Right forelimb (tissue), 1 donor: ENCODE measurements around the gene SHROOM1.
"Not testable (repeated sequence)": the region's sequence is repeated elsewhere in the genome, so short reads cannot be mapped to it uniquely, and the experiment has no call there.

Experiments used
- DNase-seq: peaks from one replicate; pipeline ENCODE4 v3.0.0-alpha.2; 2018

SHROOM1 gene, protein sequence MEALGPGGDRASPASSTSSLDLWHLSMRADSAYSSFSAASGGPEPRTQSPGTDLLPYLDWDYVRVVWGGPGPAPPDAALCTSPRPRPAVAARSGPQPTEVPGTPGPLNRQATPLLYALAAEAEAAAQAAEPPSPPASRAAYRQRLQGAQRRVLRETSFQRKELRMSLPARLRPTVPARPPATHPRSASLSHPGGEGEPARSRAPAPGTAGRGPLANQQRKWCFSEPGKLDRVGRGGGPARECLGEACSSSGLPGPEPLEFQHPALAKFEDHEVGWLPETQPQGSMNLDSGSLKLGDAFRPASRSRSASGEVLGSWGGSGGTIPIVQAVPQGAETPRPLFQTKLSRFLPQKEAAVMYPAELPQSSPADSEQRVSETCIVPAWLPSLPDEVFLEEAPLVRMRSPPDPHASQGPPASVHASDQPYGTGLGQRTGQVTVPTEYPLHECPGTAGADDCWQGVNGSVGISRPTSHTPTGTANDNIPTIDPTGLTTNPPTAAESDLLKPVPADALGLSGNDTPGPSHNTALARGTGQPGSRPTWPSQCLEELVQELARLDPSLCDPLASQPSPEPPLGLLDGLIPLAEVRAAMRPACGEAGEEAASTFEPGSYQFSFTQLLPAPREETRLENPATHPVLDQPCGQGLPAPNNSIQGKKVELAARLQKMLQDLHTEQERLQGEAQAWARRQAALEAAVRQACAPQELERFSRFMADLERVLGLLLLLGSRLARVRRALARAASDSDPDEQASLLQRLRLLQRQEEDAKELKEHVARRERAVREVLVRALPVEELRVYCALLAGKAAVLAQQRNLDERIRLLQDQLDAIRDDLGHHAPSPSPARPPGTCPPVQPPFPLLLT

DNA sequence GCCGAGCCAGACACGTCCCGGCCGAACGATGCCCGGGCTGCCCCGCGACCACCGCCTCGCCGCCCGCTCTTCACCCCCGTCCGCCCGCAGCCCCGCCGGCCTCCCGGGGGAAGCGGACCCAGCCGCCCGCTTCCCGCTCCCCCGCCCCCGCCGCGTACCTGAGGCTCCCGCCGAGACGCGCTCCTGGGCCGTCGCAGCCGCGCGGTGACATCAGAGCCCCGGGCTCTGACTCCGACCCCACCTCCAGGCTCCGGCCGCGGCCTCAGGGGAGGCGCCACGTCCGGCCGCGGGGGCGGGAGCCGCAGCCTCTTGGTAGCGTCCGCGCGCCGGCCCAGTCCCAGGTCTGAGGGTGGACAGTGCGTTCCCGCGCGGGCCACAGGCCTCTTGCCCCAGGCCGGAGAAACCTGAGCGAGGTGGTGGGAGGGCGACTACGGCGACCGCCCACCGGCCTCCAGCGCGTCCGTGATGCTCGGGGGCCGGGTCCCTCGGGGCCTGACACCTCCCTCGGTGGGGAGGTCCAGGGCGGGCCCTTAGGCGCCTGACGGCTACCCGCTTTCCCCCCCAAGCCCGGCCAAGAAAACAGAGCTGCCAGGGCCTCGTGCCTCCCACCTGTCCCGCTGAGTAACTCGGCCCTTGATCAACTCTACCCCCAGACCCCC is at the start of gene SHROOM1:
SHROOM1 (minus strand) TSS at position 212 of the 659 bp plus-strand sequence. CDS start 4,507 bp downstream, outside the sequence.
- peak; percentile 53 for DNase-seq

DNA sequence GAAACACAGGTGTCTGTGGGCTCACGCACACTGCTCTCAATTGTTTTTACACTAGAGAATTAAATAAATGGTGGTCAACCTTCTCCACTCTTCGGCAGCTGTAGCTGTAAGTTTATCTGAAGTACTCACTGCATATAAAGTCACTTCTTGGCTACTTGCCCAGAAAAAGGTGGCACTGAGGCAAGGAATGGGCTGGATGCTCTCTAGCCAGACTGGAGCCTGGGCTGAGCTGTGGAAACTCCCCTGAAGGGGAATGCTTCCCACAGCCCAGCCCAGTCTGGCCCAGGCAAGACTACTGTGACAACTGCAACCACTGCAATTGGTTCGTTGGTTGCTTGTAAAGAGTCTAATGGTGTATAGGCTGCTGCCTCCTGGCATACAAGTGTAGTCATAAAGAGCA is 47.5 kb upstream of the SHROOM1 start:
- no peak for DNase-seq

DNA sequence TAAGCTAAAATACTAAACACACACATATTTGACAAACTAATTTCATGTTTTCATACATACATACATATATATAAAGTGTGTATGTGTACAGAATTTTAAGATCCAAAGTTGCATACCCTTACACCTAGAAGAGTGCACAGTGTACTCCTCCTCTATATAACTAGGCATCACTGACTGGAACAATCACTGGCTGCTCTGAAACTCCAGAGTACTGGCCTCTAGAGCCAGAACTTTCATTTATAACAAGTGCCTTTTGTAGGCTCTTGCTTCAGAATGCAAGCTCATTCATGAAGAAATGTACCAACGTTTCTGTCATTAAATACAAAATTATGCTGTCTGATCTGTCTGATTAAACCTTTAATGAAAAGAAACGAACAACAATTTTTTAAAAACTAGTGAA is 47.0 kb upstream of the SHROOM1 start:
- no peak for DNase-seq

DNA sequence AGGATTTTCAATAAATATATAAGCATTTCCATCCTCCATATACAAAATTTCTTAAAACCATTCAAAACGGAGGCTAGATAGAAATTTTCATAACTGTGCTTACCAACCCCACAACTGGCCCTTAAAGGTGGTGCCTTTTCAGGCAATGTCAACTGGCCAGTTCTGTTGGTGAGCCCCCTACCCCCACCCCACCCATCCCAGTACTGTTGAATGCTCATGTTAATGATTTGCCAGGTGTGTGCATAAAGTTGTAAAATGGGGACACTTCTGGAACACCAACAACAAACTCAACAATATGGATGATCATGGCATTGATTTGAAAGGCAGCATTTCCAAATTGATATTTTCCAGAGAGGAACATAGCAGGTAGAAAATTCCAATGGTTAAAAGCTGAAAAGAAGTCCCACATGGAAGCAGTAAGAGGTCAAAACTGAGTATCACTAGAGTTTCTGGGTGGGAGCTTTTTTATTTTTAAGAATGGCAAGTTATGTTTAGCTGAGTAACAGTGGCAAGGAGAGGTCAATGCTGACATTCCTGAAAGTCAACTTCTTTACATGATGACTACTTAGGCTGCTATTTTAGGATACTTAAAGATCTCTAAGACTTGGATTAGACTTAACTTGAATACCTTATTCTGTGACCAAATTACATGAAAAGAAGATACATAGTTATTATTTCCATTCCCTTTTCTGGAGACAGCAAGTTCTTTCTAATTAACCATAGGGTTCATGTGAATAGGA is 45.7 kb upstream of the SHROOM1 start:
- no peak for DNase-seq

DNA sequence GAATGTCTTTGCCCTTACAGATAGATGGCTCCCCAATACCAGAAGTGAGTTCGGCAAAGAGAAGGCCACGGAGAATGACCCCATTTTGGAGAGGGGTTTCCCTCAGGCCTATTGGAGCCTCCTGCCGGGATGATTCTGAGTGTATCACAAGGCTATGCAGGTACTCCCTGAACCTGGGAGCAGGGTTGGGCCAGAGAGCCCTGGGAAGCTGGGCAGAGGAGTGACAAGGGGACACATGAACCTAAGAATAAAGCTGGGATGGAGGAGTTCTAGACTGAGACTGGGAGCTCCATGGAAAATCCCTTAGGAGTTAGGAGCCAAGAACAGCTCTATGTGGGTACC is 43.5 kb upstream of the SHROOM1 start:
- DNase-seq = no peak

DNA sequence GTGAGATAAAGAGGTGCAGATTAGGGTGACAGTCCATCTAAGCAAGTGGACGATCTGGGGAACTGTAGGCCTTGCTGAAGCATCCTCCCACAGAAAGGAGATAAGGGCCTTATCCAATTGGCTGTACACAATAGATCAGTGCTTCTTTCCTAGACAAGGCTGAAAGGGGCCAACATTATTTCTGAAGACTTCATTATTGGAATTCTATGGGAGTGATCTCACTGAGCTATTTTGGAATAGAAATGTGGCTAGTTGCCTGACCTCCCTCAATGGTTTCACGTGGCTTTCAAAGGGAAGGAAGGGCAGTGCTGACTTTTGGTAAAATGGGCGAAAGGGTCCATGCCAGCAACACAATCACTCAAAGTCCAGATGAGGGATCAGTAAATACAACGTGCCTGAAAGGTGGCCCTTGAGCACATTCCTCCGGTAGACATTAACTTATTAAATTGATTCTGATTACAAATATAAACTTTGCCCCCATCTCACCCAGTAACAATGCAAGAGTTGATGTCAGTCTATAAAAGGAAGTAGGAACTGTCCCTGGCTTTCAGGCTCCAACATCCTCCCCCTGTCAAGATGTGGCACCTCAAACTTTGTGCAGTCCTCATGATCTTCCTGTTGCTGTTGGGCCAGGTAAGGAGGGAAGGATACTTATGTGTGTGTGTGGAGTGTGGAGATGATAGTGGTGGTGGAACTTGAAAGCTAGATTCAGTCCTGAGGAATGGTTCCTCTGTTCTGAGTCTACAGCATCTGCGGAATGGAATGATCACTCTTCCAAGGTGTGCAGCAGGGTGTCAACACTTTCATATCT is 42.9 kb upstream of the SHROOM1 start, which contains the start of gene LEAP2:
LEAP2 (plus strand) TSS at position 550 of the 811 bp plus-strand sequence; CDS start at position 577, 27 bp downstream.
- no peak for DNase-seq

DNA sequence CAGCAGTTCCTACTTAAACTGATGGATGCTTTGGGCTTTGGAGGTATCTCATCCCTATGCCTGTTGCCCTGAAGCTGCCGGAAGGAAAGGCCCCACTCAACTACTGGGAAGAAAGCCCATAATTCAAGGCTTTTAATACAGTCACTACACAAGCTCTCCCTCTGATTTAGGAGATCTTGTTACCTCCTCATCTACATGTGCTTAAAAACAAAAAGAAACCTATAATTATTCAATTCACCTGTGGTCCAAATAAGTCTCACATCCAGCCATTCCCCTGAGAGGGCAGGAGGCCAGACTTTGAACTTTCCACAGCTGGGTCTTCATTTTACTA is 42.3 kb upstream of the SHROOM1 start:
- DNase-seq = no peak

DNA sequence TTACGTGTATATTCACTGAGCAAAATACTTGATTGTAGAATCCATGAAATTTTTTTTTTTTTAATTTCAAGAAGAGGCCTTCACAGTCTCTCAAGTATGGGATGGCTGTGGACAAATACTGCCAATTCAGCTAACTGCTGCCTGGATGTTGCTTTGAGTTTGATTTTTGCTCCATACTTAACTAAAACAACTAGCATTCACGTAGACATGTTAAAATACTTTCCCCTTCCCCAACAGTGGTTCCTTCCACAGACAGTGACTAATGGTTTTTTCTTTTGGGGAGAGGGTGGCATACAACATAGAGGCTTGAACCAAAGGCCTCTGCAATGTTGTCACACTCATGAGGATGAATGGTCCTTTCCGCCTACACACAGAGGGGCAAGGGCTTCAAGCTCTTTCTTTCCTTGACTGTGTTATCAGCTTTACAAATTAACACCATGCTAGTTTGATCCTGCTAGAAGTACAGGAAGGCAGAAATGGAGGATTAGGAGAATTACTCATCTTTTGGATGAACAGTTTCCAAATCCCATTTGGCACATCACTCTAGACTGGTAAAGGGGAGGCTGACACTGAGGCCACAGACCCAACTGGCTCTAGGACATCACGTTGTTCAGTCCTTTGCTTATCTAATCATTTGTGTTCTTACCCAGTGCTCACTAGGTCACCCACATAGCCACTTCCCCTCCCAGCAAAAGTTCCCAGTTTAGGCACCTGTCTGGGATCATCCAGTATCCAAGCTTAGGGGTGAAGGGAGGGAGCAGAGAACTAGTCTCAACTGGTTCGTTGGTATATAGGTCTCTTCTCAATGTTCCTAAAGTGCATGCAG is 41.2 kb upstream of the SHROOM1 start:
- DNase-seq = no peak

DNA sequence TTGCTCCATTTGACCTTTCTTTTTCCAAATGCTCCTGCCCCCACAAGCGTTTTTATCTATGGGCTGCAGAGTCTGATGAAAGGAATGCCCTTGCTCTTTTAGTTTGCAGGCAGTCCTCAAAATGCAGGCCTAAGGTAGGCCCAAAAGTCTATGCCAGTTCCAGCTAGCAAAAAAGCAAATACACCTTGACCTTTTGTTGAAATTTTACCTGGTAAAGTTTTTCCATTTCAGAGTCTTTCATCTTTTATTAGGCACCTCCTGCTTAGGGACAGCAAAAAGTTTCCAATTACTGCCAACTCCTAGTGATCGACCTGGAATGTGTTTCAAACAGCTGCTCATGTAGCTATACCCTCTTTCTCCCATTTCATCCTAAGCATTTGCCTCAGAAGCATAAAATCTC is 40.4 kb upstream of the SHROOM1 start:
- DNase-seq = no peak

DNA sequence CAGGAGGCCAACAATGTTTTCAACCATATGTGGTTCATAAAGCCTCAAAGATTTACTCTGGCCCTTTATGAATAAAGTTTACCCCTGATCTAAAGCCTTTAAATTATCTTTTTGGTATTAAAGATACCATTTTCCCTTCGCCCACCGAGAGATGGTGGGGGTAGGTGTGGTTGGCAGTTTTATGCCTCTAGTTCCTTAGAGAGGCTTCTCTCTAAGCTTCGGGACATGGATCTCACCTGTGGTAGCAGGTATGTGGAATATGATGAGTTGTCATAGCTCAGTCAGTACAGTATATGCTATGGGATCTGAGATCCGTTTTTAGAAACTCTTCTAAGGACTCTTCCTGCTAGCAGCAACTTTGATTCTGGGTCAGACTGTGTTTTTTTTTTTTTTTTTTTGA is 38.3 kb upstream of the SHROOM1 start:
- DNase-seq = no peak

DNA sequence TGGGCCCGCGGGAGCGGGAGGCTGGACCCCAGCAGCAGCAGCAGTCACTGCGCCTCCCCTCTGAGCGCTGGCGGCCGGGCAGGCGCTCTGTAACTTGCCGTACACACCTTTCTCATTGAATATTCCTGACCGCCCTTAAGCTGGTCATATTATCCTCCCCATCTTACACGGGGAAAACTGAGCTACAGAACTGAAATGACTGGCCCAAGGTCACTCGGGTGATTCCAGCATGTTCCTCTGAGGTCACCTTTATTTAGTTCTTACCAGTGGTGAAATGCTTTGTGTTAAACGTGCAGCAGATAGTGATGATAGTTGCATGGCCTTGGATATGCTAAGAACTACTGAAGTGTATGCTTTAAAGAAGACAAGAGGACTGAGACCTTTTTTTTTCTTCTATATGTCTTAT is 36.6 kb upstream of the SHROOM1 start:
- no peak for DNase-seq

DNA sequence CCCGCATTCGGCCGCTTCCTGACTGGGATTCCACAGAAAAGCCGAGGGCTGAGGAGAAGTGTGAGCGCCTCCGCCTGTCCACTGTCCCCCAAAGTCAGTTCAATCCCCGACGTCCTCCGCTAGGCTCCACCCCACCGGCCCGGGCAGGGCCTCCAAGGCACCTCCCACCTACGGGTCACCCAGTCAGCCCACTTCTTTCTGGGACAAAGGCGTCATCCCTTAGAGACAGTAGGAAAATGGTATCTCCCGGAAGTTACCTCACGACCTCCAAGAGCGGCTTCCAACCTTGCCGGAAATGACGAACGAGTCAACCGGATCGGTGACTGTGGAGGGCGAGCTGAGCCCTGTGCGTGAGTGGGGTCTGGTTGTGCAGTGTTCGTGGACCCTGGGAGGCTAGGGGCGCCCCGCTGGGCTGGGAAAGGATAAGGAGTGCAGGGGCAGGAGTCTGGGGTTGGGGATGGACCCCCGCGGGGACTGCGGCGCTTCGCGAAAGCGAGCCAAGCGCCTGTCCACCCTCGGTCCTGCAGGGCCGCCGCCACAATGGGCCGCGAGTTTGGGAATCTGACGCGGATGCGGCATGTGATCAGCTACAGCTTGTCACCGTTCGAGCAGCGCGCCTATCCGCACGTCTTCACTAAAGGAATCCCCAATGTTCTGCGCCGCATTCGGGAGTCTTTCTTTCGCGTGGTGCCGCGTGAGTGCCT is 36.0 kb upstream of the SHROOM1 start, which contains the start of the genes GDF9 and UQCRQ:
GDF9 (minus strand) TSS at position 128 of the 704 bp plus-strand sequence. CDS start 1,936 bp downstream, outside the sequence.
UQCRQ (plus strand) TSS at position 301 of the 704 bp plus-strand sequence; CDS start at position 541, 240 bp downstream.
- DNase-seq = peak; percentile 94

DNA sequence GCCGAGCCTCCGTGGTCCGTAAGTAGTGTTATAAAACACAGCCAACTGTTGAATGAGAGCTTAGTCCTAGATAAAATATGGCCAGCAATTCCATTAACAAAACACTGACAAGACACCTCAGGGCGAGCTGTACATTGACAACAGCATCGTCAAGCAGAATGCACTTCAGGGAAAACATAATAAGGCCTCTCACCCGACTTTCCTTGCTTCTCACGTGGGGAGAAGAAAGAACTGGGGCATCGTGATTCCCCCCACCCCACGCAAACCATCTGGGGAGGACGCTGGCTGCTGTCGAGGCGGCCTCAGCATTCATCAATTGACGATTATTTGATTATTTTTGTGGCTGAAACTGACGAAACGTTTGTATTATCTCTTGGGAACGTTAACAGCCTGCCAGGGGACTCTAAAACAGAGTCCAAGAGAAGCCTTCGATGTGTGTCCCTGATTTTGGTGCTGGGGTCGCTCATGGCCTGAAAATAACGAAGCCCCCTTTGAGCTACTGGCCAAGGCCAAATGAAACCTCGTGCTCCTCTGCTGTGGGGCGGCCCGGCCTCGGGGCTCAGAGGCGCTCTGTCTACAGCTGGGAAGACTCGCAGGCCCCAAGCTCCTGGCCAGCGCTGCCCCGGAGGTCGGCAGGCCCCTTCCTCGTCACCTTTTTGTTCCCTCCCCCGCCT is 35.4 kb upstream of the SHROOM1 start:
- no peak for DNase-seq

DNA sequence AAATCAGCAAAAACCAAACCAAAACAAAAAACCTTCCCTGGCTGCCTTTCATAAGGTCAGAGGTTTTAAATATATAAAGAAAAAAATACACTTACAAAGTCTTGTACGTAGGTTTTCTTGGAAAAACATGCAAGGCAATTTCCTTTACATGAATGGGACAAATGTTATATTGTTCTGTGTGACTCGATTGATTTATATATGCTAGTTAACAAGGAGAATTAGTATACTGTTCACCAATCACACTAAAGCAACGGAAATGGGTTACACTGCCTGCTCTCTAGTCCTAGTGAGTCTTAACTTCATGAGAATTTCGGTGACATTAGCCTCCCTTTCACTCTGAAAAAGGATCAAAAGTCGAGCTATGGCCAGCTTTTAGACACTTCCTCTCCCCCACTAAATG is 30.3 kb upstream of the SHROOM1 start:
- no peak for DNase-seq

DNA sequence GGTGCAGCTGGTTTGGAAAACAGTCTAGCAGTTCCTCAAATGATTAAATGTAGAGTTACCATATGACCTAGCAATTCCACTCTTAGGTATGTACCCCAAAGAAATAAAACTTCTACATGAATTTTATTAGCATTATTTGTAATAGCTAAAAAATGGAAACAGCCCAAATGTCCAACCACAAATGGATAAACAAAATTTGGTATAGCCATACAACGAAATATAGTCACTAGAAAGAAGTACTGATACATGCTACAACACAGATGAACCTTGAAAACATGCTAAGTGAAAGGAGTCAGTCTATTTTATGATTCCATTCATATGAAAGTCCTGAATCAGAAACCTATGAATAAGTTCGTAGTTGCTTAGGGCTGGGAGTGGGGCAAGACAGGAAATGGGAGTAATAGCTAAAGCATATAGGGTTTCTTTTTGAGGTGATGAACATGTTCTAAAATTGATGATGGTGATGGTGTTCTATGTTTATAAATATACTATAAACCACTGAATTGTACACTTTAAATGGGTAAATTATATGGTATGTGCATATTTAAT is 29.5 kb upstream of the SHROOM1 start:
- DNase-seq = no peak

DNA sequence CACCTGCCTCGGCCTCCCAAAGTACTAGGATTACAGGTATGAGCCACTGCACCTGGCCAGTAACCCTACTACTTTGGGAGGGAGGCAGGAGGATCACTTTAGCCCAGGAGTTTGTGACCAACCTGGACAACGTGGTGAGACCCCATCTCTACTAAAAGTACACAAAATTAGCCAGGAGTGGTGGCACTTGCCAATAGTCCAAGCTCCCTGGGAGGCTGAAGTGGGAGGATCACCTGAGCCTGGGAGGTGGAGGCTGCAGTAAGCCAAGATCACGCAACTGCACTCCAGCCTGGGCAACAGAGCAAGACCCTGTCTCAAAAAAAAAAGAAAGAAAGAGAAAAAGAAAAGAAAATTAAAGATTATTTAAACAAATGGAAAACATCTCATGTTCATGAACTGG is 25.6 kb upstream of the SHROOM1 start:
- DNase-seq = no peak

DNA sequence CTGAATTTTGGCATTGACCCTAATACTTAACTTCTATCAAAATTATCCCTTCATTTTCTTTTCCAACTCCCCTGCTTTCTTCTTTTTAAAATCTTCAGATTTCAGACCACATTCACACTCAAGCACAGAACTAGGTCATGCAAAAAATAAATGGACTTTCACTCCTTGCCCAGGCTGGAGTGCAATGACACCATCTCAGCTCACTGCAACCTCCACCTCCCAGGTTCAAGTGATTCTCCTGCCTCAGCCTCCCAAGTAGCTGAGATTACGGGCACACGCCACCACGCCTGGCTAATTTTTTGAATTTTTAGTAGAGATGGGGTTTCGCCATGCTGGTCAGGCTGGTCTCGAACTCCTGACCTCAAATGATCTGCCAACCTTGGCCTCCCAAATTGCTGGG is 24.5 kb upstream of the SHROOM1 start:
- DNase-seq = not testable (repeated sequence)

DNA sequence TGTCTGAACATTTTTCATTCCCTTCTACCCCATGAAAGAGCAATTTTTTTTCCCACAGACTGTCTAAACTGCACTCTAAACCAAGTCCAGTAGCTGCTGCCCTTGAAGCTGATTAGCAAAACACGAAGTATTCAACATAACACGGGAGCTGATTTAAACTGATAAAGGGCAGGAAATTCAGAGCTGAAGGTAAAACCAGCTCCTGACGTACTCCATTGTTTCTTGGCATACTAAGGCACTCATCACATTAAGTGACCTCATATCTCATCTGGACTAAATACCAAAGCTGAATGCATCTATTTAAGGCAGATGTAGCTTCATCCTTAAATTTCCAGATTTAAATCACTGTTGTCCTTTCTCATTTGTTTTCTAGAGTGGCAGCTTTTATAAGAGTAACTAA is 23.9 kb upstream of the SHROOM1 start:
- no peak for DNase-seq

DNA sequence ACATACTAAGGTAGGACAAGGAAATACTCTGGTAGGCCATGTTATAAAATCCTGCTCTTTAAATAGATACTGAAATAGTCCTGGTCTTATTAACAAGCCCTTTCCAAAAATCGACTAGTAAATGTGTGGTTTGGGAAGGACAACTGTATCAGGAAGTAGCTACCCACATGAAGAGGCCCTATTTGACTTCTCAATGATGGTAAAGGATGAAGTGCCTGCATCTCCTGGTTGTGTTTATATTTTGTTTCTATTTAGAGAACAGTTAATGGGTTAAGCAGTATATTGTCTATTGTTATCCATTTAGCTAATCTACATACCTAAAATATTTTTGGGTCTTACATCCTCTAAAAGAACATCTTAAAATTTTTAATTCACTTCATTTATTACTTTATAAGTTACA is 23.3 kb upstream of the SHROOM1 start:
- DNase-seq = no peak
